Activated CD8-positive, alpha-beta memory T cell treated with anti-CD3 and anti-CD28 coated beads, Interleukin-2, amount 50 U/mL, for 24 hours (primary cell): ENCODE measurements around the gene CEBPA.

Experiments
- DNase-seq: peaks from one replicate; pipeline ENCODE4 v3.0.0-alpha.2; 2020; ENCODE audit errors: extremely low read depth

The CEBPA gene

GRCh38 chr19:33302175-33302973 lies at the start of gene CEBPA:
Gene CEBPA, minus strand, starts transcription at chr19:33302534. Its CDS starts 120 bp downstream, at chr19:33302414.
- no peak for DNase-seq

DNA sequence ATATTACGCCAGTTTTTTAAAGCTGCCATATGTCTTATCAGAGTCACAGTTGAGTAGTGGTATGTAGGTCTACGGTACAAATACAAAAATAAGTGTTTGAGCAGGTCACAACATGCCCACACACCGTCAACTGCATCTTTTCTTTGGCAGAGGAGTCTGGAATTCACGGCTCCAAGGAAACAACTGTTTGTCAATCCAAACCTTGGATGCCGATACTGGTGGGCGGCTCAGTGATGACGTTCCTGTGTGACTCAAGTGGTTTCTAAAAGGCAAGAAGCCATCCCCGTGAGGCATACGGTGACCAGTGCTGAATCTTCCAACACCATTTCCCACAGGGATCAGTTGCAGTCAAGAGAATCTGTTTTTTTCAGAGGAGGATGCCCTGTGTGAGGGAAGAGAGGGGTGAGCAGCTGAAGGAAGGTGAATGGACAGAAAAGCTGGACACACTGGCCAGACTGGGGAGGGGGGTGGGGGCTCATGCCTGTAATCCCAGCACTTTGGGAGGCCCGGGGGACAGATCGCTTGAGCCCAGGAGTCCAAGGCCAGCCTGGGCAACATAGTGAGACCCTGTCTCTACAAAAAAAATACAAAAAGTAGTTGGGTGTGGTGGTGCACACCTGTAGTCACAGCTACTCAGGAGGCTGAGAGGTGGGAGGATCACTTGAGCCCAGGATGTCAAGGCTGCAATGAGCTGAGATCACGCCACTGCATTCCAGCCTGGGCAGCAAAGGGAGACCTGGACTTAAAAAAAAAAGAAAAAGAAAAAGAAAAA lies 48.4 kb upstream of the CEBPA start:
- DNase-seq: no peak

GRCh38 chr19:33349319-33350289 lies 47.3 kb upstream of the CEBPA start:
- DNase-seq: no peak

- no peak for DNase-seq
Measured at GRCh38 chr19:33348301-33349010, 46.1 kb upstream of the CEBPA start.

DNA sequence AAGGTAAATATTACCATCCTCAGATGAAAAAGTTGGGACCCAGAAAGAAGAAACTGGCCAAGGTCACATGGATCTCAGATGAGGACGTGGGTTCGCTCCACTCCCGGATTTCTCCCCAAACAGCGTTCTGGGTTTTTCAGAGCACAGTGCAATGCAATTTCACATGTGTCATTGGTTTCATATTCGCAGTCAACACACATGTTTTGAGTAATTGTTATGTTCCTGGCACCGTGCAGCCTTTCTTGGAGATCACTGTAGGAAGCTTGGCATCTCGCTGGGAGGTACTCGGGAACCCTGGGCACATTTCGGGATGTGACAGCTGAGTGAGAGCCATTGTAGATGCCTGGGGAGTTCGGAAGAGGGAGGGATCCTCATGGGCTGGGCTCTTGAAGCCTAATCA lies 45.0 kb upstream of the CEBPA start:
- no peak for DNase-seq

DNA sequence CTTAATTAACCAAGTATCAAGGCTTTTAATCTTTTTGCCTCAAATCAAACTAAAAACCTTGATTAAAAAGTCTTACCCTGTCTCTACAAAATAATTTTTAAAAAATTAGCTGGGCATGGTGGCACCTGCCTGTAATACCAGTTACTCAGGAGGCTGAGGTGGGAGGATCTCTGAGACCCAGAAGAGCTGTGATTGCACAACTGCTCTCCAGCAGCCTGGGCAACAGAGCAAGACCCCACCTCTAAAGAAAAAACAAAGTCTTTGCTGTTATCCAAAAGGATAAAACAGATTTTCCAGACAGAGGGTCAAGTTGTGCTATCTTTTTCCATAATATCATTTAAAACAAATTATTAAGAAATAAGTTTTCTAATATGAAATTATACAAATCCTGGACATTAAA lies 44.3 kb upstream of the CEBPA start:
- no peak for DNase-seq

DNA sequence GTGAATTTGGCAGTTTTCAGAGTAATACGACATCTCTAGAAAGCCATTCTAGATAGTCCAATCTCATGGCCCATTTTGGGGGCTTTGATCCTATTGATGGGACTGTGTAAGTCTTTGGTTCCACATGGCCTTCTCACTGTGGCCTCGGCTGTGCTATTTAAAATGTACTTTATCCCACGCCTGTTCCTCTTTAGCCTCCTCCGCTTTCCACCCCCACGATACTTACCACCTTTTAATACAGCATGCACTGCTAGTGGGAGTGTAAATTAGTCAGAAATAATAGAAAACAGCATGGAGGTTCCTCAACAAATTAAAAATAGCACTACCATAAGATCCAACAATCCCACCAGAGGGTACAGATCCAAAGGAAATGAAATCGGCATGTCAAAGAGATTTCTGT lies 42.8 kb upstream of the CEBPA start:
- no peak for DNase-seq

DNA sequence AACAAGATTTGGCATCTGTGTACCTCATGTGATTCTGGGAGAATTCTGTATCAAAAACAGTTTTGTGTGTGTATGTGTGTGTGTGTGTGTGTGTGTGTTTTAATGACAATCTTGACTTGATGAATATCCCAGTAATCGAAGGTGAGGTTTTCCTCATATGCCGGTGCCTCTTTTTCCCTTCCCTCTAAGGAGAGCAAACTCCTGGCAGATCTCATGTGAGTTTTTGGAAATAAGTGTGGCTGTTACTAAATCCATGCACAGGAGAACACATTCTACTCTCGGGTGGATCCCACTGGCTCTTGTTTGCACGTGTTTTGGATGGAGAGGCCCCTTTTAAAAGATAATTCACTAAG lies 42.2 kb upstream of the CEBPA start:
- DNase-seq: no peak

GRCh38 chr19:33343859-33344572 lies 41.7 kb upstream of the CEBPA start:
- no peak for DNase-seq

- no peak for DNase-seq
Measured at GRCh38 chr19:33343301-33343700, 41.0 kb upstream of the CEBPA start.

GRCh38 chr19:33340991-33341390 lies 38.7 kb upstream of the CEBPA start:
- no peak for DNase-seq

DNA sequence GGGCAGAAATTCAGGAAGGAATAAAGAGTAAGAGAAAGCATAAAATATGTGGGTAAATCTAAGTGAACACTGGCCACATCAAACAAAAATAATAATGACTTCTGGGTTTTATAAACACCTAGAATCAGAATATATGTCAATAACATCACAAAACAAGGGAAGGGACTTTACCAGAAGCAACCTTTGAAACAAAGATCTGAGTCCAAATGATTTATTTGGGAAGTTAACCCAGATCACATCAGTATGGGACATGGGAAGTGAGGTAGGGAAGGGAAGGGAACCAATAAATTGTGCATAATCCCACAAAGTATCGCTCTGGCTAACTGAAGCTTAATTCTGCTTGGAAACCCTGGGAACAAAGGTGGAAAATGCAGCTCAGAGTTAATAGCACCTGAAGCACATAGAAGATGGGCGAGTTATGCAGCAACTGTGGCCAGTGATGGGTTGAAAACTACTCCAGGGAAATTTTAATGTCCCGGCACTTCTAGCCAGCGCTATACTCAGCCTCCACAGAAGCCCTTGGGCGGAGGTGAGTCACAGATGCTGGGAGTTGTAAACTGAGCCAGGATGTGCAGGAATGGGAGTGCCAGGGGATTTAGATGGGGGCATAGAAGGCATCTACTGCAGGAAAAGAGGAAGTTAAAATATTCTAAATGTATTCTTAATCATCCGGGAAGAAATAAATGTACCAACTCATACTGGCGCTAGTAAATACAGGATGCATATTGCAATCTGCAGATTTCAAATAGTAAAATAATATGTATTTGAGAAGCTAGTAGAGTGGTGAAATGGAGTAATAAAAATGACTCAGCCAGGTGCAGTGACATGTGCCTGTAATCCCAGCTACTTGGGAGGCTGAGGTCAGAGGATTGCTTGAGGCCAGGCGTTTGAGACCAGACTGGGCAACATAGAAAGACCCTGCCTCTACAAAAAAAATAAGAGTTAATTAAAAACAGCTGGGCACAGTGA lies 37.0 kb upstream of the CEBPA start:
- DNase-seq: no peak

GRCh38 chr19:33335446-33335845 lies 33.1 kb upstream of the CEBPA start:
- no peak for DNase-seq

GRCh38 chr19:33334271-33334670 lies 31.9 kb upstream of the CEBPA start:
- no peak for DNase-seq

DNA sequence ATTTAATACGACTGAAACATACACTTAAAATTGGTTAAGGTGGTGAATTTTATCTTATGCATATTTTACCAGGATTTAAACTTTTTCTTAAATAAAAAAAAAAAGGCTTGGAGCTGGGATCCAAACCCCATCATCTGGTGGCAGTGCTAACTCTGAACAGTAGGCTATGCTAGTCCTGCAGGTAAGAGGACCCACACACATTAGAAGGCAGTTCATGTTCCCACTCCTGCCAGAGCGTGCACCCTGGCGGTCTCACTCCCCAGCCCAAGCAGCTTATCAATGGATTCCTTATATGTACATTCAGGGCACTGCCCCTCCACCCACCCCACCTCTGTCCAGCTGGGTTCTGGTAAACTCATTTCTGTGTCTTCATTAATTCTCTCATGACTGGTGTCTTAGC lies 31.3 kb upstream of the CEBPA start:
- no peak for DNase-seq

DNA sequence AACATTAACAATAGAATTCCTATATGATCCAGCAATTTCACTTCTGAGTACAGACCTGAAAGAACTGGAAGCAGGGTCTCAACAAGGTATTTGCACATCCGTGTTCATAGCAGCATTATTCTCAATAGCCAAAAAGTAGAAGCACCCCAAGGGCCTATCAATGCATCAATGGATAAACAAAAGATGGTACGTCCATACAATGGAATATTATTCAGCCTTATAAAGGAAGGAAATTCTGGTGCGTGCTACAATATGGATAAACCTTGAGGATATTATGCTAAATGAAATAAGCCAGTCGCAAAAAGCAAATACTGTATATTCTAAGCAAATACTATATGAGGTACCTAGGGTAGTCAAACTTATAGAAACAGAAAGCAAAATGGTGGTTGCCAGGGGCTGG lies 30.8 kb upstream of the CEBPA start:
- no peak for DNase-seq

- no peak for DNase-seq
Measured at GRCh38 chr19:33332248-33332647, 29.9 kb upstream of the CEBPA start.

DNA sequence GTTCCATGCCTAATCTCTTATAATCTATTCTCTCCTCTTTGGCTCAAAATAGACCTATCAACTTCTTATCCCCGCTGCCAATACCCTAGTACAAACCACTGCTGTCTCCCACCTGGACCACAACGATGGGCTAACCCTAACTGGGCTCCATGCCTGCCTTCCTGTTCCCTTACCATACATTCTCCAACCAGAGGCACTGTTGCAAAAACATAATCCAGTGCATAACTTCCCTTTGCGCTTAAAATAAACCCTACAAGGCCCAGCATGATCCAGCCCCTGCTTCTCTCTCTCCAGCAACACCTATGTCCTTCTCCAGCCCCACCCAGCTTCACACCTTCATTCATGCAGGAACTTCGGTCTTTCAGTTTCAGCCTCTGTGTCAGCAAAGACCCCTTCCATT lies 27.4 kb upstream of the CEBPA start:
- DNase-seq: no peak

DNA sequence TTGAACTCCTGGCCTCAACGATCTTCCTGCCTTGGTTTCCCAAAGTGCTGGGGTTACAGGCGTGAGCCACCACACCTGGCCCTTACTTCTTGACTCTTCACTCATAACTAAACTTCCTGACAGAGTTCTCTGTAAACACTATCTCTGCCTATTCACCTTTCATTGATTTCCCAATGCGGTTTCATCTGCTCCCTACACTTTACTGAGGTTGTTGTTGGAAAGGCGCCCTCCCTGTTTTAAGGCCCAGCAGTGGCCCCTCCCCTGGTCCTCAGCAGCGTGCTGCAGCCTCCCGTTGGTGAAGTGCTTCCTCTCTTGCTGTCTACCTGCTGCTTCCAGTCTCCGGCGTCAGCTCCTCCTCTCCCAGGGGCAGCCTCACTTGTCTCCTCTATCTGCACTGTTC lies 26.7 kb upstream of the CEBPA start:
- no peak for DNase-seq

- no peak for DNase-seq
Measured at GRCh38 chr19:33325920-33326319, 23.6 kb upstream of the CEBPA start.
